Measurements from ENCODE around the gene EDC3. TPM values are rescaled to one million over a fixed set of nuclear protein-coding genes. Genes with fewer than 3 reads are reported as not detected.

The EDC3 gene
- total RNA-seq, 2 donors from 2014 or later, result 20.6 to 36.8 TPM

DNA sequence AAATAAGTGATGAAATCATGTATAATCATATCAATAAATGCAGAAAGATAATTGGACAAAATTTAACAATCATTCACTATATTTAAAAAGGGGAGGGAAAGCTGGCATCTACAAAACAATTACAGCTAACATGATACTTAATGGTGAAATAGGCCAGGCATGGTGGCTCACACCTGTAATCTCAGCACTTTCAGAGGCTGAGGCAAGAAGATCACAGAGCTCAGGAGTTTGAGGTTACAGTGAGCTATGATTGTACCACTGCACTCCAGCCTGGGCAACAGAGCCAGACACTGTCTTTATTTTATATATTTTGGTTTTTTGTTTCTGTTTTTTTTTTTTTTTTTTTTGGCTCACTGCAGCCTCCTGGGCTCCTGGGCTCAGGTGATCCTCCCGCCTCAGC lies 12.1 kb downstream of the EDC3 start:
- TF ChIP-seq, protein P1, sequence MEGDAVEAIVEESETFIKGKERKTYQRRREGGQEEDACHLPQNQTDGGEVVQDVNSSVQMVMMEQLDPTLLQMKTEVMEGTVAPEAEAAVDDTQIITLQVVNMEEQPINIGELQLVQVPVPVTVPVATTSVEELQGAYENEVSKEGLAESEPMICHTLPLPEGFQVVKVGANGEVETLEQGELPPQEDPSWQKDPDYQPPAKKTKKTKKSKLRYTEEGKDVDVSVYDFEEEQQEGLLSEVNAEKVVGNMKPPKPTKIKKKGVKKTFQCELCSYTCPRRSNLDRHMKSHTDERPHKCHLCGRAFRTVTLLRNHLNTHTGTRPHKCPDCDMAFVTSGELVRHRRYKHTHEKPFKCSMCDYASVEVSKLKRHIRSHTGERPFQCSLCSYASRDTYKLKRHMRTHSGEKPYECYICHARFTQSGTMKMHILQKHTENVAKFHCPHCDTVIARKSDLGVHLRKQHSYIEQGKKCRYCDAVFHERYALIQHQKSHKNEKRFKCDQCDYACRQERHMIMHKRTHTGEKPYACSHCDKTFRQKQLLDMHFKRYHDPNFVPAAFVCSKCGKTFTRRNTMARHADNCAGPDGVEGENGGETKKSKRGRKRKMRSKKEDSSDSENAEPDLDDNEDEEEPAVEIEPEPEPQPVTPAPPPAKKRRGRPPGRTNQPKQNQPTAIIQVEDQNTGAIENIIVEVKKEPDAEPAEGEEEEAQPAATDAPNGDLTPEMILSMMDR (IDR thresholded peaks at IDR 0.05), result no peak
- TF ChIP-seq POLR2A (IDR thresholded peaks at IDR 0.05) (no peak), POLR2AphosphoS5 (IDR thresholded peaks at IDR 0.05) (no peak)
- DNase-seq (ENCODE audit: low spot score), result no peak
- Histone ChIP-seq H3K27me3 (replicated peaks; ENCODE audit: insufficient read depth) (no peaks in the 10 kb centered on the region), H3K27ac (no peak overlapping the region), H3K9me3 (no peaks in the 10 kb centered on the region), H3K4me3 (no peak overlapping the region), H3K36me3 (no peaks in the 10 kb centered on the region), H3K4me1 (replicated peaks) (no peaks in the 10 kb centered on the region)
- intact Hi-C loops (cut with DNase I), result no loop called here
- 100% methylated on average over 1 of the region's 1 CpG for WGBS

DNA sequence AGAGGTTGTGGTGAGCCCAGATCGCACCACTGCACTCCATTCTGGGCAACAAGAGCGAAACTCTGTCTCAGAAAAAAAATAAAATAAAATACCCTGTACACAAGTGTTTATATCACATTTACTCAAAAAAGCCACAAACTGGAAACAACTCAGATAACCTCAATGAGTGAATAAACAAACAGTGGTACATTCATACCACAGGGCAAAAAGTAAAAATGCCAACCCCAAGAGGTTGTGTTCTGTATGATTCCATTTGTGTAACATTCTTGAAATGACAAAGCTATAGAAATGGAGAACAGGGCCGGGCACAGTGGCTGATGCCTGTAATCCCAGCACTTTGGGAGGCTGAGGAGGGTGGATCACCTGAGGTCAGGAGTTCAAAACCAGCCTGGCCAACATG lies 12.9 kb downstream of the EDC3 start:
- 96% methylated on average over 3 of the region's 3 CpGs for WGBS
- DNase-seq (ENCODE audit: low spot score), result no peak
- no peaks in the 10 kb centered on the region for H3K4me1 ChIP-seq (replicated peaks)

DNA sequence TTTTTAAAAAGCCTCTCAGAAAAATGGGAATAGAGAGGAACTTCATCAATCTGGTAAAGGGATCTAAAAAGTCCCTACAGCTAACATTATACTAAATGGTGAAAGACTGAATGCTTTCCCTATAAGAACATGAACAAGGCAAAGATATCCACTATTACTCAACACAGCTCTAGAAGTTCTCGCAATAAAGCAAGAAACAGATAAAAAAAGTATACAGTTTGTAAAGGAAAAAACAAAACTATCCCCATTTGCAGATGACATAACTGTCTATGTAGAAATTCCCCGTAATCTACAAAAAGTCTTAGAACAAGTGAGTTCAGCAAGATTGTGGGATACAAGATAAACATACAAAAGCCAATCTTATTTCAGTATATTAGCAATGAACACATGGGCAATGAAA lies 15.4 kb downstream of the EDC3 start:
- no peaks in the 10 kb centered on the region for H3K4me1 ChIP-seq (replicated peaks)
- no peaks in the 10 kb centered on the region for H3K36me3 ChIP-seq
- TF ChIP-seq POLR2A (IDR thresholded peaks at IDR 0.05) (no peak), POLR2AphosphoS5 (IDR thresholded peaks at IDR 0.05) (no peak)
- TF ChIP-seq, protein P1 (IDR thresholded peaks at IDR 0.05), result no peak
- H3K4me3 ChIP-seq, result no peak overlapping the region
- 96% methylated on average over 2 of the region's 2 CpGs for WGBS
- intact Hi-C loops (cut with DNase I), result no loop called here
- DNase-seq (ENCODE audit: low spot score), result no peak
- no peak overlapping the region for H3K27ac ChIP-seq
- H3K27me3 ChIP-seq (replicated peaks; ENCODE audit: insufficient read depth), result no peaks in the 10 kb centered on the region
- no peaks in the 10 kb centered on the region for H3K9me3 ChIP-seq

More for the DNA sequence above, 12.9 kb downstream of the EDC3 start:
- no peaks in the 10 kb centered on the region for H3K27me3 ChIP-seq (replicated peaks; ENCODE audit: insufficient read depth)
- H3K27ac ChIP-seq, result no peak overlapping the region
- intact Hi-C loops (cut with DNase I), result no loop called here
- no peaks in the 10 kb centered on the region for H3K36me3 ChIP-seq
- no peaks in the 10 kb centered on the region for H3K9me3 ChIP-seq
- no peak overlapping the region for H3K4me3 ChIP-seq
- TF ChIP-seq, protein P1 (IDR thresholded peaks at IDR 0.05), result no peak
- TF ChIP-seq POLR2AphosphoS5 (IDR thresholded peaks at IDR 0.05), result no peak
- TF ChIP-seq POLR2A (IDR thresholded peaks at IDR 0.05), result no peak

DNA sequence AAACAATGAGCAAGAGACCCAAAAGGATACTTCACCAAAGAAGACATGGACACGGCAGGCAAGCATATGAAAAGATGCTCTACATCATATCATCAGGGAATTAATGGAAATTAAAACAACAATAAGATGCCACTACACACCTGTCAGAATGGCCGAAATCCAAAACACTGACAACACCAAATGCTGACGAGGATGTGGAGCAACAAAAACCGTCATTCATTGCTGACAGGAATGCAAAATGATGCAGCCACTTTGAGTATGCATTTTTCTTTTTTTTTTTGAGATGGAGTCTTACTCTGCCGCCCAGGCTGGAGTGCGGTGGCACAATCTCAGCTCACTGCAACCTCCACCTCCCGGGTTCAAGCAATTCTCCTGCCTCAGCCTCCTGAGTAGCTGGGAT lies 19.0 kb downstream of the EDC3 start:
- no peaks in the 10 kb centered on the region for H3K4me1 ChIP-seq (replicated peaks)
- no peak overlapping the region for H3K4me3 ChIP-seq
- no peak overlapping the region for H3K27ac ChIP-seq
- H3K9me3 ChIP-seq, result no peaks in the 10 kb centered on the region
- intact Hi-C loops (cut with DNase I), result no loop called here
- DNase-seq (ENCODE audit: low spot score), result no peak
- H3K27me3 ChIP-seq (replicated peaks; ENCODE audit: insufficient read depth), result no peaks in the 10 kb centered on the region
- no peaks in the 10 kb centered on the region for H3K36me3 ChIP-seq
- TF ChIP-seq POLR2AphosphoS5 (IDR thresholded peaks at IDR 0.05) (no peak), POLR2A (IDR thresholded peaks at IDR 0.05) (no peak)
- TF ChIP-seq, protein P1 (IDR thresholded peaks at IDR 0.05), result no peak
- WGBS, result 93% methylated on average over 7 of the region's 7 CpGs

DNA sequence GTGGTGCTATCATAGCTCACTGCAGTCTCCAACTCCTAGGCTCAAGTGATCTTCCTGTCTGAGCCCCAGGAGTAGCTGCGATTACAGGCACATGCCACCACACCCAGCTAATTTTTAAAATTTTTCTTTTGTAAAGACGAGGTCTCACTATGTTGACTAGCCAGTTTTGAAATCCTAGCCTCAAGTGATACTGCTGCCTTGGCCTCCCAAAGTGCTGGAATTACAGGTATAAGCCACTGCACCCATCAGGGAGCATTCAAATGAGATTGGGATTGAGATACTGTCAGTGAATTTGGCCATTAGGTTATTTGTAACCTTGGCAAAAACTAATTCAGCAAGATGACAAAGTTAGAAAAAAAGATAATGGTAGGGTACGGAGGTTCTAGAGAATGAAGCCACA lies 21.7 kb downstream of the EDC3 start:
- no peak overlapping the region for H3K4me3 ChIP-seq
- H3K9me3 ChIP-seq, result no peaks in the 10 kb centered on the region
- intact Hi-C loops (cut with DNase I), result no loop called here
- H3K4me1 ChIP-seq (replicated peaks), result no peaks in the 10 kb centered on the region
- TF ChIP-seq, protein P1 (IDR thresholded peaks at IDR 0.05), result no peak
- no peak for TF ChIP-seq POLR2A (IDR thresholded peaks at IDR 0.05)
- no peak for TF ChIP-seq POLR2AphosphoS5 (IDR thresholded peaks at IDR 0.05)
- 96% methylated on average over 3 of the region's 3 CpGs for WGBS
- H3K36me3 ChIP-seq, result peaks cover 0 to 4% of the 10 kb centered on the region in 2 donors
- DNase-seq (ENCODE audit: low spot score), result no peak
- H3K27me3 ChIP-seq (replicated peaks; ENCODE audit: insufficient read depth), result no peaks in the 10 kb centered on the region
- no peak overlapping the region for H3K27ac ChIP-seq

All from prostate gland (tissue), 2 donors.